NCI-H524 treated with DMSO at 0.1 percent for 48 hours (cell line): ENCODE results near the gene PLXNA1.

Experiments
- DNase-seq: peaks from one replicate; lab custom pipeline; 2025; lab: John Stamatoyannopoulos, UW

Gene PLXNA1

DNA sequence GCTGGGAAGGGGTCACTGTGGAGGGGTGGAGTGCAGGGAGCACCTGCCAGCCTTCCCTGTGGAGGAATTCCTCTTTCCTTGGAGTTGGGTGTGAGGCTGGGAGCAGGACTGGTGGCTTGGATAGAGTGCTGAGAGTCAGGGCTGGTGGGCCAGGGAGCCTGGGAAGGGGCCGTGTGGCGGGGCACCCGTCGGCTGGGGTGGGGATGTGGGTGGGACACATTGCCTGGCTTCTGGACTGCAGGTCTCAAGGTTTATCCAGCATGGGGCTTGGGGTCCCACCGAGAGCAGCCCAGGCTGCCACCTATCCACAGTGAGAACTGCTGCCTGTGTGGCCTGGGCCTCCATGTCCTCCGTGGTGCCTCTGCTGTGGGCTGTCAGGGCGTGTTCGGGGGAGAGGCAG, 4.7 kb downstream of the PLXNA1 start:
- no peak for DNase-seq

GRCh38 chr3:126988451-126989021, 5.6 kb downstream of the PLXNA1 start:
- DNase-seq, result no peak

GRCh38 chr3:126989316-126990023, 6.6 kb downstream of the PLXNA1 start:
- no peak for DNase-seq

DNA sequence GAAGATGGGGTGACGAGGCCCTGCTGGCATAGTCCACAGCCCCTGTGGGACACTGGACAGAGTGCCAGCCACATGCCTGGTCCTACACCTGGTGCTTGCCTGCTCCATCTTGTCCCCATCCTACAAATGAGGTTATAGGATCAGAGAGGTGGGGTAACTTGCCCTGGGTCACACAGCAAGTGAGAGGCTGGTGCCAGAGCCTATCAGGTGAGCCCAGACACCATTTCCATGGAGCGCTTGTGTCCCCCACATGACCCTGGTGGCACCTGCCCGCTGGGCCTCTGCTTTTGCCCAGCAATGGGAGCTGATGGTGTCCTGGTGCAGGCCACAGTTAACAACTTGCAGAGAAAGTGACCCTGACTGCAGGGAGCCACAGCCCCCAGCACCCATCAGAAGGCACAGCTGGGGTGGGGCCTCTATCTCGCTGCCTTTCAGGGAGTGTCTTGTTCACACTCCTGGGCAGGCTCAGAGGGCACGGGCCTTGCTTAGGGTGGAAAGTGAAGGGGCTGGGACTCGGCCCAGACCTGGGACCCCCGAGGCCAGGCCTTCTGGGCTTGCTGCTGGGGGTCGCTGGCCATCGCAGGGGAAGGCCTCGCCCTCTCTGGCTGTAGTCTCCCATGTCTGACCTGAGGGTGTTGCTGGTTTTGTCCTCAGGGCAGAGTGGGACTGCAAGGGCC, 7.2 kb downstream of the PLXNA1 start:
- DNase-seq, result no peak

DNA sequence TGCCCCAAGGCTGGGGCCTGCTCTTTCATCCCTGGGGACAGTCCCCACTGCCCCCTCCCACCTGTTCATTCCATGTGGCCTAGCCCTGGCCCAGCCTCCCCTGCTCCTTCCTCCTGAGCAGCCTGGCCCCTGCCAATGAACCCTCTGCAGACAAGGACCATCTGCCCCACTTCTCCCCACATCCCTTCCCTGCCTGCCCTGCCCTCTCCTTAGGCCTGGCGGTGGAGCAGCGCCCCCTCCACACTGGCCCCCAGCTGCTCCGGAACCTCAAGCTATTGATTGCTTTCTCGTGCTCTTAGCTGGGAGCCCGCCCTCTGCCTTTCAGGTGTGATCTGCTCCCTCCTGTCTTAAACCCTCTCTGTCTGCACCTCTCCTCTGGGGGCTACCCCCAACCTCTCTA, 8.0 kb downstream of the PLXNA1 start:
- peak; percentile 93 for DNase-seq

DNA sequence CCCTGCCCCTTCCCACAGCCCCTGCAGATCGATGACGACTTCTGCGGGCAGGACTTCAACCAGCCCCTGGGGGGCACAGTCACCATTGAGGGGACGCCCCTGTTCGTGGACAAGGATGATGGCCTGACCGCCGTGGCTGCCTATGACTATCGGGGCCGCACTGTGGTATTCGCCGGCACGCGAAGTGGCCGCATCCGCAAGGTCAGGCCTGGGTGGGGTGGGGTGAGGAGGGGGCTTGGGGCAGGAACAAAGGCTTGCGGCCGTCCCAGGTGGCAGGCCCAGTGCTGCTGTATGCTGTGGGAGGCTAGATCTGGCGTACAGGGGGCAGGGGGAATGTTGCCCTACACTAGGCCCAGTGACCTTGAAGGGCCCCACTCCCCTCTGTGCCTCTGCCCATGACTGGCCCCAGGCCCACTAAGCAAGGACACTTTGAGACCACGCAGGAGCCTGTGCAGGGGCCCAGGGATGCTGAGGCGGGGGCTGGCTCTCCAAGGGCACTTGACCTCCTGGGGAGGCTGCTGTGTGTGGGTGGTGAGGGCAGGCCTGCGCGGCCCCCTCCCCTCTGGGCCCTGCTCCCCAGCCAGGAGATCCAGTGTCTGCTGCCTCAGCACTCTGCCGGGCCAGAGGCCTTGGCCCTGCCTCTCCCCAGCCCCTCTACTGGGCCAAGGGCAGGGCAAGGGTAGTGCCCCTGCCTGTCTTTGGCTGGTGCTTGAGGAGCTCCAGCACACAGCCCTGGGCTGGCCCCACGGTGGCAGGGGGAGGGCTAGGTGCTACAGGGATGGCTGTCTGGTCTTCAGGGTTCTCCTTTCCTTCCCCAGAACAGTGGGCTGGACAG, 8.7 kb downstream of the PLXNA1 start:
- no peak for DNase-seq

DNA sequence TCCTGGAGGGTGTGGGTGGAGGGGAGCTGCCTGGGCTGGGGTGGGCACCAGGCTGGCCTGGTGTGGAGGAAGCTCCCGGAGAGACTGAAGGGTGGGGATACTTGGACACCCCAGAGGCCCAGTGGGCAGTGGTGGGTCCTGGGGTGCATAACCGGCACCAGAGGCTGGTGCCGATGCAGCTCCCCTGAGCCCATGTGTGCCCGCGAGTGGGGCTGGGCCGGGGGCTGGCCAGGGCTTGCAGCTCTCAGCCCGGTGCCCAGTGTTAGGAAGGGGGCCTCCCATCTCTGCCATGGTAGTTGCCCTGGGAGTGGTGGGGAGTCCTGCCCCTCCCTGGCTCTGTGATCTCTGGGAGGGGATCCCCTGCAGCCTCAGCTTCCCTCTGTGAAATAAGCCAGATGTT, 9.3 kb downstream of the PLXNA1 start:
- DNase-seq, result no peak

DNA sequence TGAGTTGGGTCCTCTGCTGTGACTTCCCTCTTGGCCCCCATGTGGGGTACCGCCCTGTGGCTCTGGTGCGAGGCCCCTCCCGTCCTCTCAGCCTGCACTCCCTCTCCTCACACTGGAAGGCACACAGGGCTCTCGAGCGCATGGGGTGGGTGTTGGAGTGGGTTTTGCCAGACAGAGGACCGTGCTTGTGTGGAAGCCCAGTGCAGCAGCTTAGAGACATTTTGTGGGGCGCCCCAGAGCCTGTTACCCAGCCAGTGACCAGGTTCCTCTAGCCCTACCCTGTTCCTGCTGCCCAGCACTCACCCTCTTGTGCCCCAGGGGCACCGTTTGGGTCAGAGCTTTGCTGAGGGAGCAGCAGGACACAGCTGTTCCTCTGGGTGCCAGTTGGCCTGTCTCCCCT, 9.9 kb downstream of the PLXNA1 start:
- no peak for DNase-seq

- DNase-seq, result no peak
These were observed 10.5 kb downstream of the PLXNA1 start for GRCh38 chr3:126993436-126993835.

DNA sequence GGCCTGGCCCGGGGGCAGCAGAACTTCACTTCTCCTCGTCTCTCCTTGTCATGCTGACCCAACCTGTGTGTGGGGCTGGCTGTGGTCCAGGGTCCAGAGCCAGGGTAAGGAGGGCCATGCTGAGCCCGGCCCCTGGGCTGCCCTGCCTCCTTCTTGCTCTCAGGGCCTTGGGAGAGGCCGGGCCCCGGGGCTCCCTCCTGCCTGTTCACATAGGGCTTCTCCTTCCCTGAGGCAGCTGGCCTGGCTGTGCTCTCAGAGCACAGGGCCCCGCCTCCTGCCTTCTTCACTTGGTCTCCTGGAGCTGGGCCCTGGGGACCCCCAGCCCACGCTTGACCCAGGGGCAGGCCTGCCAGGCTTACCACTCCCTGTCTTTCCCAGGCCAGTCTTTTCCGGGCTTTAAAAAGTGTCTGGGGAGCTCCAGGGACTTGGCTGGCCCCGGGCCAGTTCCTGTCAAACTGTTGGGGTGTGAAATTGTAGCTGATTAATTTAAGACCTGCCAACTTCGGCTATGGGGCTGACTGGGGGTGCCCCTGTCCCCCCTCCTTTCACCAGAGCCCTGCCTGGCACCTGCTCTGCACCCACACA, 11.8 kb downstream of the PLXNA1 start:
- DNase-seq, result no peak

DNA sequence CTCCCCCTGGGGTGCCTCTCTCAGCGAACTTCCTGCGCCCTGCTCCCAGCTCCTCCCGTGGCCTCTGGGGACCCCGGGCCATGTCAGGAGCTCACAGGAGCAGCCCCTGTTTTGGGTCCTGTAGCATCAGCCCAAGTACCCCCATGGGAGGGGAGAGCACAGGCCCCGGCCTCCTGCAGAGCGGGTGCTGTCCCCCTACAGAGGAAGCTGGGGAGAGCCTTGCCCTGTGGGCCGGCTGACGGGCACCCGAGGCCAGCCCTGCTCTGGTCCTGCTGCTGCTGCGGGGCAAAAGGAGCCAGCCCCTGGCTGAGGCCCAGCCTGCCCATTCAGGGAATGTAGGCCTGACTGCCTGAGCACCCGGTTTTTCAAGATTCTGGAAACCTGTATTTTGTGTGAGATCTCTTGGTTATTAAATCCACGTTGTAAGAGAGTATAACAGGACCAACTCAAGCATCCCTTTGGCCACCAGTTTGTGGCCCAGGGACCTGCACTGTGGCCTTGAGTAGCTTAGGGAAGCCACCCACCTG, 12.4 kb downstream of the PLXNA1 start:
- DNase-seq, result no peak

GRCh38 chr3:126995926-126996512, 13.1 kb downstream of the PLXNA1 start:
- no peak for DNase-seq

DNA sequence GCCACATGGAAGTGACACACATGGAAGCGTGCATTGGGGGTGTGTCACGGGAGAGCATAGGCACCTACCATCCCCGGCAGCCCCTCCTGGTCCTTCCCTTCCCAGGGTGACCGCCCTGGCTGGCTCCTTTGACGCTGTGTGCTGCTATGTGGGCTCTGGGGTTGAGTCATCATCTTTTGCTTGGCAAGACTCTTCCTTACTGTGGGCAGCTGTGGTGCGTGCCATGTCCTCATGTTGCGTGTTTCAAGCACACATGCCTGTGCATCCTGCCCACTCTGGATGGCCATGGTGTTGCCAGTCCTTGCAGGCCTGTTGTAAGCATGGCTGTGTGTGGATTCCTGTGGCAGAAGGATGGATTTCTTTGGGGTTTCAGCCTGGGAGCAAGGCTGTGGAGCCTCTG, 14.0 kb downstream of the PLXNA1 start:
- no peak for DNase-seq

DNA sequence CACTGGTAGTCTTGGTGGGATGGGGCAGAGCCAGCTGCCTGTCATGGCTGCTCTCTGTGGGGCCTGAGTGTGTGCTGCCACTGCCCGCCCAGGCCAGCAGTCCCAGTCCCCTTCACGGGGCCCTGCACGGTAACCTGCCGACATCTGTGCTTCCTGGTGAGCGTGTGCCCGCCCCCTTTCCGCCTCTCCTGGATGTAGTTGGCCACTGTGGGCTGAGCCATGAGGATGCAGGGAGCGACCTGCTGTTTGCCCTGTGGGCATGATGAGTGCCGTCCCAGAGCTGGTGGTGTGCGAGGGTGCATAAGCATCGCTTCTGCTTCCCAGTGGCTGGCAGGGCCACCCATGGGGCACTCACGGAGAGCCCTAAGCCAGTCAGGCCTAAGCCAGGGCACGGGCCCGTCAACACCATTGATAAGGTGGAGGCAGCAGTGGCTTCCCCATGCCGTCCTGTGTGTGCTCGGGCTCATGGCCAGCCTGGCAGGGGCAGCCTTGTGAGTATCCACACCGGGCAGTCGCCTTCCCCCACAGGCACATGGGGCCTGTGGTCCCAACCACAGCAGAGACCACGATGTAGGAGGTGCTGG, 14.6 kb downstream of the PLXNA1 start:
- DNase-seq, result no peak

GRCh38 chr3:126998320-126998719, 15.4 kb downstream of the PLXNA1 start:
- DNase-seq, result no peak

DNA sequence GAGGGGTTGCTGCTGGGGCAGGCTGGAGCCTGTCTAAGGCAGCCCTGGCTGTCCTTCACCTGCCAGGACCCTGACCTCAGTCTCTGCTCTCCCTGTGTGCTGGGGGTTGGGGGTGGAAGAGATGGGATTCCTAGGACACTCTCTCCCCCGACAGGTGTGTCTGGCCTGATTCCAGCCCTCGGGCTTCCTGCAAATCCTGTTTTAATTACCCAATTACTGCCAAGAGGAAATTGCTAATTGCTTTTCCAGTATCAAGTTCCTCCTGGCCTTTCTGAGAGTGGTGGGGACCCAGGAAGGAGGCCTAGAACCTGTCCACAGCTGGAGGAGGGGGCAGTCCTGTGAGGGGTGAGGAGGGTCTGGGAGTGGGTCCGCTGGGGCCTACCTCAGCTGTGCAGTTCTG, 15.8 kb downstream of the PLXNA1 start:
- DNase-seq, result peak; percentile 26

GRCh38 chr3:126999383-126999782, 16.5 kb downstream of the PLXNA1 start:
- DNase-seq, result no peak

GRCh38 chr3:127000119-127000518, 17.2 kb downstream of the PLXNA1 start:
- DNase-seq, result peak; percentile 67

GRCh38 chr3:127000761-127001160, 17.8 kb downstream of the PLXNA1 start:
- DNase-seq, result no peak

DNA sequence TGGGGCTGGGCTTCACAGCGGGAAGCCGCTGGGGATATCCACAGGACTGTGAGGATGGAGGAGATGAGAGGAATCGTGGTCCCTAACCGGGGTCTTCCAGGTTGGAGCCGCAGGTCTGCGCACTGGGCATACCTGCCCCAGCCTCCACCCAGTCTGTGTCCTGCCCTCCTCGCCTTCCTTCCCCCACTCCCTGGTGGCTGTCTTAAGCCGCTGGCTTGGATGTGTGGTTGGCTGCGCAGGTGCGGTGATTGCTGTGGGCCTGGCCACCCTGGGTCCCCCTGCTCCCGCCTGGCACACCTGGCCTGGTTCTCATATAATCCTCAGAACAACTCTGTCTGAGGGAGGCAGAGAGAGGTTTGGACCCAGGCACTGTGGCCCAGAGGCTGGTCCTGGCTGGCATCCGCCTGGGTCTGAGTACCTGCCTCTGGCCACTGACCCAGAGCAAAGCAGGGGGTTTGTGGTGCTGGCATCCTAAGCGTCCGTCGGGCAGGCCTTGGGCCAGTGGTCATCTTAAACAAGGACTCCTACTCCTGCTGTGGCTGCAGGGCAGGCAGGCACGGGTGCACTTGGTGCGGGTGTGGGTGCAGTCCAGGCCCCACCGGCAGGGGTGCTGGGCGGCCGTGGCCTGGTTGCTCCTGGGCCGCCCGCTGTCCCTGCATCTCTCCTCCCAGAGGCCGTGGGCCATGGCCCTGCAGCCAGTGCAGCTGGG, 18.7 kb downstream of the PLXNA1 start:
- DNase-seq, result no peak
